Mesodermal cell (in vitro differentiated cells): ENCODE data around the gene EFR3B.
A peak's percentile ranks its signal among the peaks of the same experiment; 100 is the strongest.

Experiments used
- H3K27ac ChIP-seq: 2 replicates; pipeline ENCODE4 v1.7.0; 2013; ENCODE audit warnings: mild to moderate bottlenecking, low read depth, low read length, moderate library complexity; ENCODE audit not compliant: severe bottlenecking
- H3K36me3 ChIP-seq: 2 replicates; pipeline ENCODE4 v1.7.1; 2013; ENCODE audit warnings: mild to moderate bottlenecking, low read length, moderate library complexity; ENCODE audit not compliant: control insufficient read depth, insufficient read depth
- H3K4me1 ChIP-seq: one replicate; pipeline ENCODE4 v1.7.1; 2013; ENCODE audit warnings: mild to moderate bottlenecking, low read length; ENCODE audit not compliant: insufficient read depth, control insufficient read depth, poor library complexity, severe bottlenecking
- H3K4me3 ChIP-seq: 2 replicates; pipeline ENCODE4 v1.7.0; 2013; ENCODE audit warnings: low read length, control low read depth, mild to moderate bottlenecking; ENCODE audit not compliant: insufficient read depth, poor library complexity, severe bottlenecking; ENCODE audit errors: extremely low read depth
- H3K9me3 ChIP-seq: 2 replicates; pipeline ENCODE4 v1.7.1; 2013; ENCODE audit warnings: mild to moderate bottlenecking, low read length, moderate library complexity; ENCODE audit not compliant: control insufficient read depth
- WGBS, 2 experiments: methylation state at CpG; one replicate each; pipeline ENCODE4 v1.1.5; 2013; ENCODE audit warnings: missing lambda C conversion rate in 2 of 2; ENCODE audit not compliant: insufficient coverage in 2 of 2; 5-methylcytosine and 5-hydroxymethylcytosine counted together

EFR3B gene

DNA sequence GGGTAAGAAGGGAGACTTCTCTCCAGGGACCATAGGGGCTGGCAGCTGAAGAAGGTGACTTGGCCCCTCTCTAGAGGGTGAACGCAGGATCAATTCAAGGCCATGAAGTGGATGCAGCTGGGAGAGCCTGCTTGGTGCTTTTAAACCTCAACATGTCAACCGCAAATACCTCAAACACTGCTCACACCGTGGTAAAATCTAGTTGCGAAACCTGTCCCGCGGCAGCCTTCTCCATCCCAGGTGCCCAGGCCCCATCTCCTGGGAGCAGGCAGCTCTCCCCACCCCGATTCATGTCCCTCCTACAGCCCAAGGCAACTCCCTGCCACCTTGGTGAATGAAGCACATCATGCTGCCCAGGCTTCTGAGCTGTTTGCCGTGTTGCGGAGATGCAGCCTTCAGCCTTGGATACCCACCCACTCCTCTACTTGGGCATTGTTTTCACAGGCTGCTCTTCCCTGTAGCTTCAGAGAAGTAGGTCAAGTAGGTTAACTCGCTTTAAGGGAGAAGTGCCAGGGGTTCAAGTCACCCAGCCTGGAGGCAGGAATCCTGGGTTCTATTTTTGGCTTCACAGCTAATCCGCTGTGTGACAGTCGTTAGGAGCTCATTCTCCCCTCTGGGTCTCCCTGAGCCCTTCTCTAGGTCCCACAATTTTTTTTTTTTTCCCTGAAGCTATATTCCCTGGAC lies 6.2 kb upstream of the EFR3B start:
- Histone ChIP-seq H3K27ac (no peak overlapping the region), H3K4me3 (no peak overlapping the region), H3K36me3 (no peaks in the 10 kb centered on the region), H3K9me3 (no peaks in the 10 kb centered on the region), H3K4me1 (no peaks in the 10 kb centered on the region)
- 81 to 84% methylated on average over 10 of the region's 12 CpGs for WGBS, 2 experiments

DNA sequence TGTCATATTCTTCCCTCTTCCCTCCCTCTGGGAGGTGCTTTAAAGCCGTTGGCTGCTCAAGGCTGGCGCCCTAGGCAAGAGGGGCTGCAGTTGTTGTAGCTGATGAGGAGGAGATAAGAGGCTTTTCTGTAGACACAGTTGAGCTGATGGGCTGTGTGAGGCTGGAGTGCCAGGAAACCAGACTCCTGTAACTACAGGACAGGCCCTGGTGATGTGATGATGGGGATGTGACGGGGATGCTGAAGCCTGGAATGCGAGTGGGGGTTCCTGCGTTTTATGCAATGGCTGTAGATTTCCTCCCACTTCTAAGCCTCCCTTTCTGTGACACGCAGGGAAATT lies 5.7 kb upstream of the EFR3B start:
- H3K9me3 ChIP-seq, result no peaks in the 10 kb centered on the region

DNA sequence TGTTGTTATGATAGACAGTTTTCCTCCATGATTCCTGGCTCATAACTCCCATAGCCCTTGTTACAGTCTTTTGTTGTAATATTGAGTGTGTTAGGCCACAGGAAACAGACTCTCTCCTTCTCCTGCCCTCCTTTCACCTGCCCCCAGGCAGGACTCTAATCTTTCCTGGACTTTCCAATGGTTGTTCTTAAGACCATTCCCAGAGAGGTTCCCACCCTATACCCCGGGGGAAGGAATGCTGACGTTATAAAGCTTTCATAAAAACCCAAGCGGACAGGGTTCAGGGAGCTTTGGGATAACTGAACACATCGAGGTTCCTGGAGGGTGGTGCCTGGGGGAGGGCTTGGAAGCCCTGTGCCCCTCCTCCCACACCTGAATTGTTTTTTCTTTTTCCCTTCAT lies 2.8 kb upstream of the EFR3B start:
- peaks cover 16% of the 10 kb centered on the region for H3K4me1 ChIP-seq
- no peaks in the 10 kb centered on the region for H3K9me3 ChIP-seq
- no peak overlapping the region for H3K27ac ChIP-seq
- H3K4me3 ChIP-seq, result no peak overlapping the region
- 90% methylated on average over 2 of the region's 4 CpGs; no CpG with 5 or more reads in 1 of the 2 experiments for WGBS, 2 experiments
- no peaks in the 10 kb centered on the region for H3K36me3 ChIP-seq

More for the DNA sequence above, 5.7 kb upstream of the EFR3B start:
- 89 to 96% methylated on average over 3 of the region's 6 CpGs for WGBS, 2 experiments
- H3K27ac ChIP-seq, result no peak overlapping the region
- no peak overlapping the region for H3K4me3 ChIP-seq
- no peaks in the 10 kb centered on the region for H3K36me3 ChIP-seq
- H3K4me1 ChIP-seq, result peaks cover under 1% of the 10 kb centered on the region

GRCh38 chr2:25041307-25041927 lies 459 bp upstream of the EFR3B start:
- Histone ChIP-seq H3K9me3 (no peaks in the 10 kb centered on the region), H3K4me3 (peak overlapping the region; percentile 35), H3K27ac (no peak overlapping the region), H3K4me1 (peaks cover 28% of the 10 kb centered on the region), H3K36me3 (no peaks in the 10 kb centered on the region)
- 2% methylated on average over 20 to 24 of the region's 28 CpGs for WGBS, 2 experiments

GRCh38 chr2:25042321-25043240 lies 705 bp downstream of the EFR3B start:
- peak overlapping the region; percentile 85 for H3K27ac ChIP-seq
- WGBS, 2 experiments, result 0 to 1% methylated on average over 52 to 59 of the region's 76 CpGs
- H3K4me1 ChIP-seq, result peaks cover 28% of the 10 kb centered on the region

GRCh38 chr2:25043241-25043867 lies 1.5 kb downstream of the EFR3B start:
- H3K27ac ChIP-seq, result peak overlapping the region; percentile 85
- WGBS, 2 experiments, result 0% methylated on average over 1 to 5 of the region's 8 CpGs
- peak overlapping the region; percentile 78 for H3K4me3 ChIP-seq
- H3K36me3 ChIP-seq, result no peaks in the 10 kb centered on the region
- H3K9me3 ChIP-seq, result no peaks in the 10 kb centered on the region
- peaks cover 28% of the 10 kb centered on the region for H3K4me1 ChIP-seq

More at GRCh38 chr2:25042321-25043240, 705 bp downstream of the EFR3B start:
- H3K9me3 ChIP-seq, result no peaks in the 10 kb centered on the region
- no peaks in the 10 kb centered on the region for H3K36me3 ChIP-seq
- peak overlapping the region; percentile 78 for H3K4me3 ChIP-seq

DNA sequence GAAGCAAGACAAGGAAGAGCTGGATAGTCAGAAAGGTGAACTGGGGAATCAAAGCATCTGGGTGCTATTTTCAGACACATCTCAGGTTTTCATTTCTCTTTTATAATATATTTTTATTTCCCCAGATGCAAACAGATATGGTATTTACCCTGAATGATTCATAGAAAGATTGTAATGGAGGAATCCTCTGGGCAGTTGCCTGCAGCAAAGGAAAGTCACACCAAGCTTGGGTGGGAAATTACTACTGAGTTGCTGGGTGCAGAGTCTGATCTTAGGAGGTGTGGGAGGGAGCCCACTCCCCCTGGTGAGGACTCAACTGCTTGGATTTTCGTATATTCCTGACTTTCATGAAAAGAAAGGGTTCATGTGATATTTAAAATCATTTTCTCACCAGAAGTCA lies 2.1 kb downstream of the EFR3B start:
- no peak overlapping the region for H3K4me3 ChIP-seq
- H3K9me3 ChIP-seq, result no peaks in the 10 kb centered on the region
- H3K27ac ChIP-seq, result no peak overlapping the region
- peaks cover 28% of the 10 kb centered on the region for H3K4me1 ChIP-seq
- 60% methylated on average over 1 of the region's 1 CpG; no CpG with 5 or more reads in 1 of the 2 experiments for WGBS, 2 experiments
- H3K36me3 ChIP-seq, result no peaks in the 10 kb centered on the region

GRCh38 chr2:25044990-25045389 lies 3.1 kb downstream of the EFR3B start:
- Histone ChIP-seq H3K4me3 (no peak overlapping the region), H3K9me3 (no peaks in the 10 kb centered on the region), H3K4me1 (peaks cover 28% of the 10 kb centered on the region), H3K36me3 (no peaks in the 10 kb centered on the region), H3K27ac (no peak overlapping the region)
- 92 to 94% methylated on average over 5 to 6 of the region's 6 CpGs for WGBS, 2 experiments

DNA sequence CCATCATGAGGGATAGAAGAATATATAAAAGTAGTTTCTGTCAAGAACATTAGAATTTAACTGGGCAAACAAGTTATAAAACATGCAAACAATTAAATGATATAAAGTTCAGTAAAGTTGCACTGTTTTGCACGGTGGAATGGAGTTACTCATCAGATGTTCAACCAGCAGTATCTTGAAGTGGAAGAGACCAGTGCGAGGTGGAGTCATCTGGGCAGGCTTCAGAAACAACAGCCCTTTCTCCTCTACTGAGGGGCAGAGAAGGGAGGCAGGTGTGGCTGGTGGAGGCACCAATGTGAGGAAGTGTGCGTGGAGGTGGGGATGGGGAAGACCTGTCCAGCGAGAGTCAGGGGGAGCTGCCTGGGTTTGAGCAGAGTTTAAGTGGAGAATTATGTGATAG lies 7.5 kb downstream of the EFR3B start:
- no peak overlapping the region for H3K4me3 ChIP-seq
- H3K4me1 ChIP-seq, result peaks cover 8% of the 10 kb centered on the region
- no peaks in the 10 kb centered on the region for H3K36me3 ChIP-seq
- H3K9me3 ChIP-seq, result no peaks in the 10 kb centered on the region
- 86 to 96% methylated on average over 4 of the region's 4 CpGs for WGBS, 2 experiments
- no peak overlapping the region for H3K27ac ChIP-seq

DNA sequence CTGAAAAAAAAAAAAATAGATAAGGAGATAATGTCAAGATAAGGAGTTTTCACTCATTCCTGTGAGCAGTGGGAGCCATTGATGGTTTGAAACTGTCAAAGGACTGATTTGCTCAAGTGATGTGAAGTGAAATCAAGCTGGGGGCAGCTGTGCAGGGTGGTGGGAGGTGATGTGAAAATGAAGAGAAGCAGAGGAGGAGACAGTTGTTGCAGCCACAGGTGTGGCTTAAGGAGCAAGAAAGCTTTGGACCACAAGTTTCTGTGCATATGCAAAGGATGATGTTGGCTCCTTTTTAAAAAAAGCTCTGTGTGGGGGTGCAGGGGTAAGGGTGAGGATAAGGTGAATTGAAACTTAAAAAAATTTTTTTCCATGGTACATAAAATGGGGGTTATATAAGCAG lies 8.3 kb downstream of the EFR3B start:
- Histone ChIP-seq H3K27ac (no peak overlapping the region), H3K4me1 (peaks cover 2% of the 10 kb centered on the region), H3K9me3 (no peaks in the 10 kb centered on the region), H3K4me3 (no peak overlapping the region), H3K36me3 (peaks cover under 1% of the 10 kb centered on the region)
